Activated T-cell treated with anti-CD3 and anti-CD28 coated beads, Interleukin-2, amount 50 U/mL, for 48 hours (primary cell): ENCODE data around the gene AKAP3.

Experiments used
- DNase-seq, 2 experiments: peaks; one replicate each; pipeline ENCODE4 v3.0.0-alpha.2; 2020

Gene AKAP3

GRCh38 chr12:4591180-4591687 lies 57.6 kb downstream of the AKAP3 start:
- no peak for DNase-seq

- DNase-seq, result no peak
Observed at GRCh38 chr12:4589941-4590340, 58.9 kb downstream of the AKAP3 start.

GRCh38 chr12:4588916-4589315 lies 59.9 kb downstream of the AKAP3 start:
- no peak for DNase-seq

GRCh38 chr12:4587108-4587507 lies 61.7 kb downstream of the AKAP3 start:
- no peak for DNase-seq

GRCh38 chr12:4586500-4586899 lies 62.4 kb downstream of the AKAP3 start:
- DNase-seq, result no peak

GRCh38 chr12:4584896-4585295 lies 64.0 kb downstream of the AKAP3 start:
- DNase-seq, result no peak

GRCh38 chr12:4584281-4584680 lies 64.6 kb downstream of the AKAP3 start:
- no peak for DNase-seq

GRCh38 chr12:4580281-4580688 lies 68.6 kb downstream of the AKAP3 start:
- DNase-seq, result no peak

- DNase-seq, result no peak
Observed at GRCh38 chr12:4579305-4580102, 69.3 kb downstream of the AKAP3 start.

GRCh38 chr12:4572680-4573079 lies 76.2 kb downstream of the AKAP3 start:
- DNase-seq, result no peak

GRCh38 chr12:4569261-4569660 lies 79.6 kb downstream of the AKAP3 start:
- no peak for DNase-seq

- no peak for DNase-seq
Observed at GRCh38 chr12:4567073-4567881, 81.6 kb downstream of the AKAP3 start.

GRCh38 chr12:4566474-4566873 lies 82.4 kb downstream of the AKAP3 start:
- DNase-seq, result no peak
